ENCODE measurements around the gene FAM186B.

Gene FAM186B

DNA sequence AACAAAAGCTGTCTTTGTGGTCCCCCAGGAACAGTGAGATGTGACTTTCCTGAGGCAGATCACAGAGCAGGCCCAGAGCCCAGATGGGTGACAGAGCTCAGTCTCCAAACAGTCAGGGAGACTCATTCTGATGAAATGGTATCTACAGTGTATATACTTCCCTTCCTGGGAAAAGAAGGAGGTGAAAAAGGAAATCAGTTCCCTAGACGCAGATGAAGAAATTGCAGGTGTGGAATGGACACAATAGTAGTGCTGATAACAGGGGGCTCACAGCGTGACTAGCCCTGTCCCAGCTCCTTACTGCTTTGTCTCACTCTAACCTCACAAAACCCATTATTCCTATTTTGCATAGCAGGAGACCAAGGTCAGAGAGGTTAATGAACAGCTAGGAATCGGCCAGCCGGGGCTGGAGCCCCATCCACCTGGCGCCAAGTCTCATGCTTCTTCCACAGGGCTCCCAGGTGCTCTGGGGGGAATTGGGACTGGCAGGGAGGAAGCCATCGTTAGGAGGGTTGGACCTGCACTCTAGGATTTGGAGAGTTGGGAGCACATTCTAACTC lies 54.7 kb downstream of the FAM186B start:
- DNase-seq, result no peak

DNA sequence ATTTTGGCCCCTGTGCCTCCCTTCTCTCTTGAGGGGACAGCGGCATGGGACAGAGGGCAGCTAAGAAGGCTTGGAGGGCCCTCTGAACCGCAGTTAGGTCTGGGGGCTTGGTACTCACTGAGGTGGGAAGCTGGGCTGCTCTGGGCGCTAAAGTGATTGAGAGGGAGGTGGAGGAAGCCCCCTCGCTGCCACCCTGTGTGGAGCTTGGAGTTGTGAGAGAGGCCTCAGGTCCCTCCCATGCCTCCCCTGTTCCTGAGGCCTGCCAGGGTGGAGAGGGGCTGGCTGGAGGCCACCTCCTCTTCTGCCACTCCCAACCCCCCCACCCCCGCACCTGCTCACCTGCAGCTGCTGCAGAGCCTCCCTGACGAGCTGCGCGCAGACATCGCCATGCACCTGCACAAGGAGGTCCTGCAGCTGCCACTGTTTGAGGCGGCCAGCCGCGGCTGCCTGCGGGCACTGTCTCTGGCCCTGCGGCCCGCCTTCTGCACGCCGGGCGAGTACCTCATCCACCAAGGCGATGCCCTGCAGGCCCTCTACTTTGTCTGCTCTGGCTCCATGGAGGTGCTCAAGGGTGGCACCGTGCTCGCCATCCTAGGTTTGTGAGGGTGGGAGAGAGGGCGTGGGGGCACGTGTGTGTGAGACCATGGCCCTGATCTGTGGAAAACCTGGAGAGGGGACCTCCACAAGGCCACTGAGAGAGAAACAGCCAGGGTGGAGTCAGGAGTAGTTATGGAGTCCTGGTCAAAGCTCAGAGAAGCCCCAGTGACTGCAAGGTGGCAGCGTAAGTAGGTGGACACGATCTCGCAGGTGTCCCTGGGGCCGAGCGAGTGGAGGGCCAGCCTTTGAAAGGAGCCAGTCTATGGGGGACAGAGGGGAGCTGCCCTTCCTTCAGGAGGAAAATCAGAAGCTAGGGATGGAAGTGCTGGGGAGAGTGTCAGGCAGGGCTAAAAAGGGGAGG lies 55.4 kb downstream of the FAM186B start:
- DNase-seq, result no peak

DNA sequence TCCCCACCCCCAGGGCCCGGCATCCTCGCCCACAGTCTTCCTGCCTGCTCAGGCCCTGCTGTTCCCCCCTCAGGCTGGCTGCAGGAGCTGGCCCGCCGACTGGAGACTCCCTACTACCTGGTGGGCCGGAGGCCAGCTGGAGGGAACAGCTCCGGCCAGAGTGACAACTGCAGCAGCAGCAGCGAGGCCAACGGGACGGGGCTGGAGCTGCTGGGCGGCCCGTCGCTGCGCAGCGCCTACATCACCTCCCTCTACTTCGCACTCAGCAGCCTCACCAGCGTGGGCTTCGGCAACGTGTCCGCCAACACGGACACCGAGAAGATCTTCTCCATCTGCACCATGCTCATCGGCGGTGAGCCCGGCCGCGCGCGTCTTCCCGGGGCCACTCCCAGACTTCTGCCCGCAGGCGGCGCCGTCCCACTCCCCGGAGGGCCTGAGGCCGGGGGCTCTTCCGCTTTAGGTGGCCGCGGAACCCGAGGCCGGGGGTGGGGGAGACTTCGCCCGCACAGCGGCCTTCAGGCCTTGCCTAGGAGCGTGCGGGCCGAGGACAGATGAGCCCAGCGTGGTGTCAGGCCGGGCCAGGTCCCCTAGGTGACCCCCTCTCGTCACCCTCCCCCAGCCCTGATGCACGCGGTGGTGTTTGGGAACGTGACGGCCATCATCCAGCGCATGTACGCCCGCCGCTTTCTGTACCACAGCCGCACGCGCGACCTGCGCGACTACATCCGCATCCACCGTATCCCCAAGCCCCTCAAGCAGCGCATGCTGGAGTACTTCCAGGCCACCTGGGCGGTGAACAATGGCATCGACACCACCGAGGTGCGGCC lies 56.4 kb downstream of the FAM186B start:
- DNase-seq, result no peak

DNA sequence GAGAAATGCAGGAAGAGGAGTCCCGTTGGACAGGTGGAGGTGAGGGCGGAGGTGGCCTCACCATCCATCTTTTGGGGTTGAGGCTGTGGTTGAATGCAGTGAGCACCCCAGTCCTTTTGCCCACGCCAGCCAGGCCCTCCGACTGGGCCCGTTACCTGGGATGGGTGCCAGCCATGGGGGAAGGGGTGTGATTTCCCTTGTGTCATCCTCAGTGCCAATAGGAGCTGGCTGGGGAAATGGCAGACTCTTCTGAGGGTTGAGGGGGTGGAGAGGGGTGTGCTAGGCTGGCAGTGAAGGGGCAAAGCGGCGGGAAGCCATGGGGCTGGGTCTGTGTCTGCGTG lies 57.0 kb downstream of the FAM186B start:
- DNase-seq, result no peak

DNA sequence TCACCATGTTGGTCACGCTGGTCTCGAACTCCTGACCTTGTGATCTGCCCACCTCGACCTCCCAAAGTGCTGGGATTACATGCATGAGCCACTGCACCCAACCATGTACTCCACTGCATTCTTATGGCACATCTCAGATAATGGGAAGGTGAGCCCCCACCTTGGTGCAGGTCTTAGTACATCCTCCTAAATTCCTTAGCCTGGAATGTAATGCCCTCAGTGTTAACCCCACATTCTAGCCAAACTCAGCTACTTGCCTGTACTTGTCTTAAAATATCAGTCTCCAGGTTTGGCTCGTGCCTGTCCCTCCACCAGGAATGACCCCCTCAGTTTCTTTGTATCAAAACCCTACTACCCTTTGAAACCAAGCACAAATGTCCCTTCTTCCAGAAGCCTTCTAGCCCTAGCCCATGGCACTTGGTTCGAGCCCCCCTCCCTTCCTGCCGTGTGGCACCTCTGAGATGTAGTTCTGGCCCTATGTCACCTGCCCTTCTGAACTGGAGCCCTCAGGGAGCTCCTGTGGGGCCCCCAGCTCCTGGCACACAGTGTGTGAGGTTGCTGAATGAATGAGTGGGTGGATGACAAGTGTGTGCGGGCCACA lies 58.2 kb downstream of the FAM186B start:
- DNase-seq, result no peak

DNA sequence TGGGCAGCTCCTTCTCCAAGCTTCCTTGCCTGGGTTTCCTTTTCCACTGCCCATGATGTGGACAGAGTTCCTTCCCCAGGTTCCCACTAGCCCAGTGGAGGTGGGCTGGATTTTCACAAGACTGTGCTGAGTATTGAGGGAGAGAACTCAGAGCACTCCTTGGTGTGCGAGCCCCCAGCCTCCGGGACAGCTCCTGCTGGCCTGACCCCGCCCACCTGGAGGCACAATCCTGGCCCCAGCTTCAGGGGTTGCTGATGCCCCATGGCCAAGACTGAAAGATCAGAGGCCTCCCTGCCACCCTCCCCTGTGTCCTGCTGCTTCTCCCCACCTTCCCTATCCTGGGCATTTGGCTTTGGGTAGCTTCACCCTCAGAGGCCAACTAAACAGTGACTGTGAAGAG lies 59.0 kb downstream of the FAM186B start:
- DNase-seq, result no peak

DNA sequence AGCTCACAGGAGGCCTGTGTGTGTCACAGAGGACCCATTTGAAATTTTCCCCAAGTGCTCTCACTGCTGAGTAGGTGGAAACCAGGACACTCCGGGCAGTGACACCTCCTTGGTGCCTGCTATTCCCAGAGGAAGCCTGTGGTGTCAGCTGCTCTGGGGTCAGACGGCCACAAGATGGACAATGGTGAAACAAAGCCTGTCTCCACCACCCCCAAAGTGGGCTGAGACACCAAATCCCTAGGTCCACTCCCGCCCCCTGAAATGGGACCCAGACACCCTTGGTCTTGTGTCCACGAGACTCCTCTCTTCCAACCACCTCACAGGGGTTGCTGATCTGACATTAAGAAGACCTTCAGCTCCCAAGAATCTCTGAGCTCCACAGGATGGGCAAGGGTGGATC lies 59.6 kb downstream of the FAM186B start:
- DNase-seq, result no peak

DNA sequence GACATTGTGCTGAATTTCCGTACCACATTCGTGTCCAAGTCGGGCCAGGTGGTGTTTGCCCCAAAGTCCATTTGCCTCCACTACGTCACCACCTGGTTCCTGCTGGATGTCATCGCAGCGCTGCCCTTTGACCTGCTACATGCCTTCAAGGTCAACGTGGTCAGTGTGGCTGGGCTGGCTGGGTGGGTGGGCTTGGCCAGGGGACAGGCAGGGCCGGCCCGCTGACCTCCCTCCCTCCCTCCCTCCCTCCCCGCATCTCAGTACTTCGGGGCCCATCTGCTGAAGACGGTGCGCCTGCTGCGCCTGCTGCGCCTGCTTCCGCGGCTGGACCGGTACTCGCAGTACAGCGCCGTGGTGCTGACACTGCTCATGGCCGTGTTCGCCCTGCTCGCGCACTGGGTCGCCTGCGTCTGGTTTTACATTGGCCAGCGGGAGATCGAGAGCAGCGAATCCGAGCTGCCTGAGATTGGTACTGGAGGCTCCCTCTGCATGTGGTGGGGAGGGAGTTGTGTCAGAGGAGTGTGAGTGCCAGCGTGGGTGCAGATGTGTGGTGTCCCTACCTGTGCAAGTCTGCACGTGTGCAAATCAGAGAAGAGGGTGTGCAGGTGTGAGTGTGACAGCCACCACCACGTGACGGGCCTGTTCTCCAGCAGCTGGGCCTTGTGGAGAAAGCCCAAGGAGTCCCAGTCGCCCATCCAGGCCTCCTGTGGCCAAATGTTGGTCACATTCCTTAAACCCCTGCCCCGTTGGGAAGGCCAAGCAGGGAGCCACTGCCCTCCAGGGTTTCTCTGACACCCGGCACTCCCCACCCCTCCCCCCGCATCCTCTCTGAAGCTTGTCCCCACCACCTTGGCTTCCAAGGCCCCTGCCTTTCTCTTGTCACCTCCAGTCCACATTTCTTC lies 61.3 kb downstream of the FAM186B start:
- no peak for DNase-seq

DNA sequence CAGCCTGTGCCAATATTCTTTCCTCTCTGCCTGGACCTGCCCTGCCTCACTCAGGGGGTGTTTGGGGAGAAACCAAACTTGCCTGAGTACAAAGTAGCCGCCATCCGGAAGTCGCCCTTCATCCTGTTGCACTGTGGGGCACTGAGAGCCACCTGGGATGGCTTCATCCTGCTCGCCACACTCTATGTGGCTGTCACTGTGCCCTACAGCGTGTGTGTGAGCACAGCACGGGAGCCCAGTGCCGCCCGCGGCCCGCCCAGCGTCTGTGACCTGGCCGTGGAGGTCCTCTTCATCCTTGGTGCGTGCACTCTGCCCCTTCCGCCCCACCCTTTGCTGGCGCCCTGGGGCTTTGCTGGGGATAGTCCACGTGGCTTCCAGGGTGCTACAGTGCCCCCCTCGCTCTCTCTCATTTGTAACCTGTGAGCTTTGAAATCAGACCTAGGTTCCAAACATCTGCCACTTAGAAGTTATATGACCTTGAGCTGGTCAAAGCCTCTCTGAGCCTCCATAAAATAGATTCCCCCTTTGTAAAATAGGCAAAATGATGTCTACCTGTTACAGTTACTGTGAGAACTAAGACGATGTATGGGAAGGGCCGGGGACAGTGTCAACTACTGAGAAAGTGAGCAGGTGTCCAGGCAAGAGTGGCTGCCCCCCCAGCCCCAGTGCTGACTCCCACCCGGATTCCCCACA lies 62.1 kb downstream of the FAM186B start:
- DNase-seq, result no peak

DNA sequence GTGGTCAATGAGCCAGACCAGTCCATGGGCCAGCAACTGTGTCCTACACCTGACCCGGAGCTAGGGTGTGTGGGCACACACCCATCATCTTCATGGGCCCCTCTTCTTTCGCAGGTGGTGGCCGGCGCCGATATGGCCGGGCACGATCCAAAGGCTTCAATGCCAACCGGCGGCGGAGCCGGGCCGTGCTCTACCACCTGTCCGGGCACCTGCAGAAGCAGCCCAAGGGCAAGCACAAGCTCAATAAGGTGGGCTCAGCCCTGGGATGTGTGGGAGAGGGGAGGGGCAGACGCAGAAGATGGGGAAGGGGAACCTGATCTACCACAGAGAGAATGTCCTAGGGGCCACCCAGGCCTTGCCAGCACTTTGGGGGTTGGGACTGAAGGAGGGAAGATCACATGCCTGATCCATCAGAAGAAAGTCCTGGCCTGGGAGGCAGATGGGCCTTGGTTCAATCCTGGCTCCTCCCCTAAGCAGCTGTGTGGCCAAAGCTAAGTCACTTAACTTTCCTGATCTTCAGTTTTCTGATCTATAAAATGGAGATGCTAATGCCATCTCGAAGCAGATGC lies 62.8 kb downstream of the FAM186B start:
- no peak for DNase-seq

DNA sequence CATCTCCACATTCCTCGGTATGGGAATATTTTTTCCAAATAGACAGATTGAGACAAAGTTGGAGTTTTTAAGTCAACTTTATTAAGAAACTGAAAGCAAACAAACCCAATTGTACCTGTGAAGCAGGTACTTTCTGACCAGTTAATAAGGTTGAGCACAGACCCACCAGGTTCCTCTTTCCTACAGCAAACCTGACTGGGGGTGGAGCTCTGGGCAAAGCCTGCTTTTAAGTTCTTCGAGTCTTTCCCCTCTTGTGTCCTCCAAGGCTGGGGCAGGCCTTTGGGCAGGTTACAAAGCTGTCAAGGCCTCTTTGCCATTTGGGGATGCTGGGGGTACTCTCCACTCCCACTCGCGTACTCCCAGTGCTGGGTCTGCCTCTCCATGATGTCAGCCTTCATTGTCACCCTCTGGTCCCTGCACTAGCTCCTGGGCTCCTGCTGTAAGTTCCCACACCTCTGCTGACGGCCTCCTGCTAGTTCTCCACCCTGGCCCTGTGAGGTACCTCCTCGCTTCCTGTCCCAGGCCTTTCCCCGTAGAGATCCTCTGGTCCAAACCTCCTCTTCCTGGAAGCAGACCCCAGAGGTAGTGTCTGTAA lies 63.4 kb downstream of the FAM186B start:
- DNase-seq, result no peak

DNA sequence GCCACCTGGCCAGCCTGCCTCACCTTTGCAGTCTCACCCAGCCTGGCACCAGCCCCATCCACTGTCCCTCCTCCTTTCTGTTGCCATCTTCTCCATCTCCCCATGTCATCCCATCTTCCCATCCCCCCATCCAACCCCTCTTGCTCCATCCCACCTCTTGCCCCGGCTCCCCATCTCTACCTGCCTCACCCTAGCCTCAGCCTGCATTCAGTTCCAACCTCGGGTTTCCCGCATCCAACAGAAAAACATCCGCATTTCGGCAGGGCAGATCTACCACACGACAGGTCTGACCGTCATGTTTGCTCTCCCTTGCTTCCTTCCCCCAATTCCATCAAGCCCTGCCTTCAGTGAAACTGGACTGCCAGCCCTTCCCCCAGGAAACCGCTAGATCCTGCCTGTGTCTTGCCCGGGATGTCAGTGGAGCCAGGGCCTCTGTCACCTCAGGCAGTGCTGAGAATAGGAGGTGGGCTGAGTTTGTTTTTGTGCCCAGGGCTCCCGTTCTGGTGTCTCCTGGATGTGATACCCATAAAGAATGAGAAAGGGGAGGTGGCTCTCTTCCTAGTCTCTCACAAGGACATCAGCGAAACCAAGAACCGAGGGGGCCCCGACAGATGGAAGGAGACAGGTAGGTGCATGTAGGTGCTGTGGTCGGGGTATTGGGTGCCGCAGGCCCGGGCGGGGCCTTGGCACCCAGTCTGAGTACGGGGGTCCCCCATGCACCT lies 64.1 kb downstream of the FAM186B start:
- DNase-seq, result no peak

DNA sequence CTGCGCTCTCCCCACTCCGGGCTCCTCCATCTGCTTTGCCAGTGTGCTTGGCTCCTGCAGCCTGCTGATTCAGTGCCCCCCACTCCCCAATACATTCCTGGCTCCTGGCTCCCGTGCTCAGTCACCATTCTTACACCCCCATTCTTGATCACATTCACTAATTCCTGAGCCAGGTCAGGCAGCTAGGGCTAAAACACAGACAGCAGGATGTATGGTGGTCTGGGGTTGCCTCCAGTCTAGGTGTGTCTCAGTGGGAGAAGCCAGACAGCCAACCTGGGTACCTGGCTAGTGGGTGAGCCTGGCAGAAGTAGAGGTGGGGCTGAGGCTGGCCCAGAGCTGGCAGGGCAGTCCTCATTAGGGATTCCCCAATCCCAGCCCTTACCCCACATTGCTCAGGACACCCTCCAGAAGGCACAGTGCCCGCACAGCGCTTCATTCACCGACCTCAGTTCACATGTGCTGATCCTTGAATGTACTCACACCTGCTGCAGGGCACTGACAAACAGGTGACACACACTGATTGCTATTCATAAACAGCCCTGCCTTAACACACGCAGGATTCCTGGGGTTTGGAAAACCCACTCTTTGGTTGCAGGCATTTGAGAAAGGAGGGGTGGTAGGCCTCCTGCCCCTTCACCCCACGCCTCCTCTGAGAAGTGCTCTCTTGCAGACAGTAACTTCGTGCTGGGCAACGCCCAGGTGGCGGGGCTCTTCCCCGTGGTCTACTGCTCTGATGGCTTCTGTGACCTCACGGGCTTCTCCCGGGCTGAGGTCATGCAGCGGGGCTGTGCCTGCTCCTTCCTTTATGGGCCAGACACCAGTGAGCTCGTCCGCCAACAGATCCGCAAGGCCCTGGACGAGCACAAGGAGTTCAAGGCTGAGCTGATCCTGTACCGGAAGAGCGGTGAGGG lies 65.0 kb downstream of the FAM186B start:
- DNase-seq, result no peak

DNA sequence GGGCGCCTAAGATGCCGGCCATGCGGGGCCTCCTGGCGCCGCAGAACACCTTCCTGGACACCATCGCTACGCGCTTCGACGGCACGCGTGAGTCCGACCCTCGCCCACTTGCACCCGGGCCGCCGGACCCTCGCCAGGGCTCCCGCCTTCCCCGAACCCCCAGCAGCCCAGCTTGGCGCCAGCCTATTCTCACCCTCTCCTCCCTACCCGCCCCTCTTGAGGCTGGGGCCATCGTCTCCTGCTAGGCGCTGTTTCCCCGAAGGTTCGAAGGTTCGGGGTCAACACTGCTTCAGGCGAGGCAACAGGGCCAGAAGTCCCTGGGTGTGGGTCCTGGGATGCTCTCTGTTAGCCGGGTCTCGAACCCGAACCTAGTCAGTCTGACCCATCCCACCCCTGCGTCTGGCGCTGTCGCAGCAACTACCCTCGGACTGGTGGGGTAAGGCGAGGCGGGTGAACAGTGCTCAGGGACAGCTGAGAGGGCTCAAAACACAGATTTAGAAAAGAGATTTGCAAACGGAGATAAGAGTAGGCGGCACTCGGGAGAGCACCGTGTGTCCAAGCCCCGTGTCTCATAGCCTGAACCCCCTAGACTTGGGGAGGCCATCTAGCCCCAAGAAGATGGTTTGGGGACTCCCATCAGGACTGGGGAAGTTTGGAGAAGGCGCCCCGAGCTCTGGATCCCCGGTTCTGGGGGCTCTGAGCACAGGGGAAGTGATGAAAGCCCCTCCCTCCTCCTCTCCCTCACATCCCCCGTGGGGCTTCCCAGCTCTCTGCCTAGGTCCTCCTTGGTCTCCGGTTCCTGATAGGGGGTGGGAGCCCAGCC lies 65.8 kb downstream of the FAM186B start:
- DNase-seq, result no peak

DNA sequence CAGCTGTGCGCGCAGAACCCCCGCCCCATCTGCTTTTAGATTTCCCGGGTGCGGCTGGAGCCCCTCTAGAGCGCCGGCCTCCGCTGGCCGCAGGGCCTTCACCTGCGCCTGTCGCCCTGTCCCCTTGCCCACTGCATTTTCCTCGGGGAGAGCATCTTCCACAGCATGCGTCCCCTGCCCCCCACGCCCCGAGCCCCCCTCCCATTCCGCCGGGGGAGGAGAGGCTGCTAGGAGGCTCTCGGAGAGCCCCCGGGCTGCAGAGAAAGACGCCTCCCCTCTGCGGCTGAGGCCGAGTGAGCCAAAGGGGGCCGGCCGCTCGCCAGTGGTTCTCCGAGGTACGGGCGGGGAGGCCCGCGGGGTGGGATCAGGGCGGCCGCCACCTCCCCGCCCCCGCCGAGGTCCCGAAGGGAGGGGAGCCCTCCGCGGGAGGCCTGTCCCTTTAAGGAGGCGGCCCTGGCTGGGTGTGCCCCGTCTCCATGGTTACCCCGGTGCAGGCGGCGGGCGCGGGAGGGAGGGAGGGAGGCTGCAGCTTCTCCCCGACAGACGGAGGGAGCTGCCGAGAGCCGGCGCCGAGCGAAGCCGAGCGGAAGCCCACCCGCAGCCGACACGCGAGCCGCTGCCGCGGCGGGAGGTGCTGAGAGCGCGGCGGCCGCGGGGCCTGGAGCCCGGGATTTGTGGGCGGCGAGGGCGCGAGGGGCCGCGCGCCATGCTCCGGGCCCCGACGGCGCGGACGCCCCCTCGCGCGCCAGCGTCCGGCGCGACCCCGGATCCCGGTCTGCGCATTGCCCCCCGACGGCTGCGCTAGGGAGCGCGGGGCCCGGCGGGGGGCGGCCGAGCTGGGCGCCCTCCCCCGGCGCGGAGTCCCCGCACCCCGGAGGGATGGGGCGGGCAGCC lies 66.7 kb downstream of the FAM186B start, which contains the start of gene KCNH3:
Gene KCNH3, plus strand, starts transcription at position 521 of the 894 bp plus-strand sequence. CDS start 387 bp downstream, outside the sequence.
- no peak for DNase-seq

DNA sequence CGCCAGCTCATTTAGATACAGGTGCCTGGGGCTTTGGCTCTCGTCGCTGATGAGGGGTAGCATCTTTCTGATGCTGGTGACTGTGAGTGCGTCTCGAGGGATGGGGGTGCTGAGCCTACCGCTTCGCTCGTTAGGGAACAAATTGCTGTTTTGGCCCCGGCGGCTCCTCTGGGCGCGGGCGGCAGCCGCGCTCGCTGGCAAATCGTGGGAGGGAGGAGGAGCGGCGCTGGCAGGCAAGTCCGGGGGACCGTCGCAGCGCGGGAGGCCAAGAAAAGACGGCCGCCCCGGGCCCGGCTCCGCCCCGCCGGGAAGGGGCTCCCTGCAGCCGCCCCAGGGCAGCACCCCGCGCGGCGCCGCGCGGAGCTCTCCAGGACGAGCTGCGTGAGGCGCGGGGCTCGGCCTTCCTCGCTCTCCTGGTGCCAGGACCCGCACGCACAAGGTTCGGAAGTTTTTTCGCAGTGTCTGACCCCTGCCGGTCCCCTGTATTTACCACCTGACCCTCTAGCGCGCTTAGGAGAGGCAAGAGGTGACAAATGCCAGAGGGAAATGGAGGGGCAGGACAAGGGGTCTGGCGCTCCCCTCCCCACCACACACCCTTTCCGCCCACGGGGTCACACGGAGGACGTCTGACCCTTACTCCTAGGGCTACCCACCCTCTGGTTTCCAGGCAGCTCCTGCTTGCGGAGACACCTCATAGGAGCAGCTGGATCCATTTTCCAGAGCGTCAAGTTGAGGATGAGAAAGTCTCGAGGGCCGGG lies 67.5 kb downstream of the FAM186B start:
- no peak for DNase-seq
